Adrenal gland (tissue), 5 donors: Measurements from ENCODE around the gene TMEM45A.

Source experiments
- CTCF ChIP-seq, 6 experiments: fragments of 450-650 bp in 4 of 6; fragments of 200-600 bp in 2 of 6; sonication (generic) in 1 of 6; IDR thresholded peaks; 1 replicate in 5 of 6; 2 replicates in 1 of 6; pipeline versions ENCODE4 v1.5.1 to v1.8.0; 2016 to 2021; ENCODE audit warnings: antibody characterized with exemption in 6 of 6, mild to moderate bottlenecking in 2 of 6, moderate library complexity in 1 of 6
- POLR2A ChIP-seq, 2 donors: fragments of 450-650 bp; IDR thresholded peaks; one replicate each; pipeline ENCODE4 v1.6.1; 2017; ENCODE audit warnings: antibody characterized with exemption in 2 of 2, mild to moderate bottlenecking in 2 of 2, moderate library complexity in 1 of 2
- donor health status: DM: no; HTN: no; CAD: no.

GRCh38 chr3:100545371-100545770 lies 53.0 kb downstream of the TMEM45A start:
- TF ChIP-seq CTCF (IDR thresholded peaks at IDR 0.05) (no peak), POLR2A (IDR thresholded peaks at IDR 0.05) (no peak)
